Subcutaneous adipose tissue (tissue), 4 donors: Measurements from ENCODE around the gene CPVL. TPM values are rescaled to one million over a fixed set of nuclear protein-coding genes. Genes with fewer than 3 reads are reported as not detected.

Source experiments
- CTCF ChIP-seq: fragments of 450-650 bp; IDR thresholded peaks from one replicate; pipeline ENCODE4 v1.5.1; 2016; ENCODE audit warnings: low read depth, mild to moderate bottlenecking, control low read depth, antibody characterized with exemption, moderate library complexity
- total RNA-seq, 4 donors: library from RNA; depleted of rRNA; stranded (reverse); fragments of >200 nt; gene quantifications; one replicate each; pipeline ENCODE4 v1.1.0, GENCODE V29; 2016

CPVL gene
- total RNA-seq, 4 donors from 2014 or later = 13.0 to 105 (median 36.5) TPM

GRCh38 chr7:29032146-29032545 is 114.2 kb downstream of the CPVL start:
- no peak for TF ChIP-seq CTCF

- TF ChIP-seq CTCF = no peak
Measured at GRCh38 chr7:29030781-29031275, 115.5 kb downstream of the CPVL start.

- TF ChIP-seq CTCF = no peak
Measured at GRCh38 chr7:29022291-29022988, 123.9 kb downstream of the CPVL start.

- no peak for TF ChIP-seq CTCF
Measured at GRCh38 chr7:29019896-29020295, 126.4 kb downstream of the CPVL start.

- TF ChIP-seq CTCF = no peak
Measured at GRCh38 chr7:29019387-29019786, 127.0 kb downstream of the CPVL start.

GRCh38 chr7:29017713-29018112 is 128.6 kb downstream of the CPVL start:
- TF ChIP-seq CTCF = no peak

GRCh38 chr7:29014725-29015124 is 131.6 kb downstream of the CPVL start:
- no peak for TF ChIP-seq CTCF
